ENCODE results near the gene ADARB2.
A peak's percentile ranks its signal among the peaks of the same experiment; 100 is the strongest.

The ADARB2 gene

DNA sequence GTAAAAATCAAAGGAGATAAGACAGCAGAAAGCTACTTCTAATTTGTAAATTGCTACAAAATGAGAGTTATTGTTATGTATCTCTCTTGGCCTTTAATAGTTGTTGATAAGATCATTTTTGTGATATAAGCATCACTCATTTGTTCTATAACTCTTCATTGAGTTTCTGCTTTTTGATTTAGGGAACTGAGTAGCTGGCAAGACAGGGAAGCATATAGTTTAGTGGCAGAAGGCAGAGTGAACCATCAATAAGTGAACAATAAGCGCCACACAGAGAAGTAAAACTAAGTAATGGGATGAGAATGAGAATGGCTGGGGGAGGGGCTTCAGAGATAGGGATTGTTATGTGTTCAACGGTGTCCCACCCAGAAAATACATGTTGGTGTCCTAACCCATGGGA is 245.4 kb downstream of the ADARB2 start:
- no peak overlapping the region for H3K27ac ChIP-seq
- no peak overlapping the region for H3K4me3 ChIP-seq

DNA sequence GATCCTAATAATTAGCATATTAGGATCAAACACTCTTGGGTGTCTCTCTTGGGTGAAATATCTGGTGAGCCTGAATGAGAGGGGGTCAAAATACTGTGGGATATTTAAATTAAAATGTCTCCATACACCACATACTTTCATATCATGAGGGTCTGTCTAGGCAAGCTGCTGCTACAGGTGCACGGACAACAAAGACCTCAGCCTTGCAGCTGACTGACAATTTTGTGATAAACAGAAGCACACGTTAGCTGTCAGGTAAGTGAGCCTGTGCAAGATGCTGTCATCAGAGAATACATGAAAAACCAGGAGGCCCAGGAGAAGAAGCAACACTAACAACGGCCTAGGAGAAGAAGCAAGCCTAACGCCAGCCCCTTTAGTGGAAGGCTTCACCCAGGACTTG is 247.5 kb downstream of the ADARB2 start:
- Histone ChIP-seq H3K4me3 (no peak overlapping the region), H3K27ac (no peak overlapping the region)

DNA sequence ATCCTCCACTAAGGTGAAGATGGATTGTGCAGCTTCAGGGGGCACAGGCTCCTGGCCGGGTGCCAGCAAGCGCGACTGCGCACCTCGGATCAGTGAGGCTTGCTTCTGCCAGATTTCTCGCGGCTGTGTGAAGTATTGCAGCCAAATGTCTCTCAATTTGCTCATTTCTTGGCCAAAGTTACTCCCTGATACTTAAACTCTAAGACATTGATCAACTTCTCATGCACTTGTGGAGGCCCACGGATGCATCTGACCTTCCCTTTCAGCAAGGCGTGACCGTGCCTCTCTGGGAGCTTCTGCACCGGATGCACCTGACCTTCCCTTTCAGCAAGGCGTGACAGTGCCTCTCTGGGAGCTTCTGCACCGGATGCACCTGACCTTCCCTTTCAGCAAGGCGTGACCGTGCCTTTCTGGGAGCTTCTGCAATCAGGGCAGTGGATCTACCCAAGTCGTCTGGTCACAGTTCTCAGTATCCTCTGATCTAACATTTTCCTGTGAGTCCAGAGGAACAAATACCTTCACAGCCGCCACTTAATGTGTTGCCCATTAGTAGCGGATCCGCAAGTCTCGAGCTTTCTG is 248.3 kb downstream of the ADARB2 start:
- no peak overlapping the region for H3K27ac ChIP-seq
- H3K4me3 ChIP-seq: no peak overlapping the region

DNA sequence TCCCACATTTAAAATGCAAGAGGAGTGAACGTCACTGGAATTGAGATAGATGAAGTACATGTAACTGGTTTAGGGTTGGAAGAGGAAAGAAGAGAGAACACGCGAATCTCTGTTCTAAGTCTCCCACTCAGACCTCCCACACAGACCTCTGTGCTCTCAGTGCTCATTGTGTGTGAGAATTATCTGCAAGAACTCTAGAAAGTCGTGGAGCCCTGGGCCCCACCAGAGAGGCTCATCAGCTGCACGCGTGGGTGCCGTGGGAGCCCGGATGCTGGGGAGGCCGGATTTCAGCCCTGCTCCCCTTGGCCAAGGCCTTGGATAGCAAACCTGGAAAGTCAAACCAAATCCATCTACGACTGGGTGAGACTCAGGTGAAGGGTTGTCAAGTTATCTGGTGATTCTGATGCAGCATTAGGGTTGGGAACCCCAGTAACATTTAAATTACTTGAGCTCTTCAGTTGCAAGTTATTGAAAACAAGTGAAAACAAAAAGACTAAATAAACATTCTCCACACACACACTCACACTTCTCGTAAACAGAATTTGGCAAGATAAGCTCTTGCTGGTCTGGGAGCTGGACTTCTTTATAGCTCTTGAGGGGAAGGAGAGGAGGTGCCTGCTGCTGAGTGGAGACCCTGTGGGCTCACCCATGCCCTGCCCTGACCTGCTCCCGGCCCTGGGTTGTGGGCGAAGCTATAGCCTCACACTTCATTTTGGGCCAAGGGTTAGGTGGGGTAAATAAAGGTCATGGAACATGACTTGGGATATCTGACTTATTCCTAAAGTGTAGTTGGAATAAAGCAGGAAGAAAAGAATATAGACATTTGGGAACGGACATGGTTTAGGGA is 250.3 kb downstream of the ADARB2 start:
- H3K27ac ChIP-seq: no peak overlapping the region
- no peak overlapping the region for H3K4me3 ChIP-seq

DNA sequence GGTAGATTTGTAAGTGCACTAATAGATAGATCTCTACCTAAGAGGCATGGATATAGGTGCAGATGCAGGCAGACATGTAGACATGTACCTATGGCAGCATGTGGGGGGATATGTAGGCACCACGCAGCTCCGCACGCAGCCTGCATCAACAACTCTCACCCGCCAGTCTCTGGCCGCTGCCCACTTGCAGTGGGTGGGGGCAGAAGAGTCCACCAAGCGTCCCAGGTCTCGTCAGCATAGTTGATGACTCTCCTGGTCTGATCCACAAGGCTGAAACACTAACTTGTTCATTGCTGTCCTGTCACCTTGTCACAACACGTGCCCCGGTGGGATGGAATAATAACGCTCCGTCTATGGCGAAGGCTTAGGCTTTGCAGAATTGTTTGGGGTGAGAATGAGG is 252.0 kb downstream of the ADARB2 start:
- H3K27ac ChIP-seq: no peak overlapping the region
- no peak overlapping the region for H3K4me3 ChIP-seq

DNA sequence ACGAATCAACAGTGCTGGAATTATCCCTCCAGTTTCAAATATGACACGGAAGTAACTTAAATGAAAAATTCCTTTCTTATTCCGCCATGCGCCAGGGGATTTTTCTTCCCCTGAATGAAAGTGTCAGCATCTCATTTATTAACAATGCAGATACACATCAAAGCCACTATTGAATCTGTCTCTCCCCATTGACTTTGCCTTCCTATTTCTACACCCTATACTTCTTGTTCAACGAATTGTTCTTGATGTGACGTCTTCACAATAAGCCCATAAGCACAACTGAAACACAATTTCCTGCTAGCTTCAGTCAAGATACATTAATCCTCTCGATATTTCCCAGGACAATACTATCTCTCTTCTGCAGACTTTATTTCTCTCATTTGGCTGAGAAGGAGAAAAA is 253.5 kb downstream of the ADARB2 start:
- H3K27ac ChIP-seq: no peak overlapping the region
- no peak overlapping the region for H3K4me3 ChIP-seq

DNA sequence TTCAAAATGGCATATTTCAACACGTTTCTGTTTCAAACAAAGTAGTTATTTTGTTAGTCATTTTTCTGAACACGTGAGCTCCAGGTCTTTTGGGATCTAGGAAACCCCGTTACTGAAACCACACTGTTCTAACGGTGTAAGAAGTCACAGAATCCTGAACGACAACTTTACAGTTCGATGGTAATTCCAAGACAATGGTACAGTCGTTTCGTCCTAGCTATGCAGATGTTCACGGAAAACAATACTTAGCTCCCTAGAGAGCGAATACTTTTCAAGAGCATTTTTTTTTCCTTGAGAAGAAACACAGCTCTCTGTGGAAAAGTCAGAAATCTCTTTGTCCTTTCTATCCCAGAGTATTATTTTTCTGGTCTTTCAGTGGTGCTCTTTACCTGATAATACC is 254.1 kb downstream of the ADARB2 start:
- no peak overlapping the region for H3K4me3 ChIP-seq

DNA sequence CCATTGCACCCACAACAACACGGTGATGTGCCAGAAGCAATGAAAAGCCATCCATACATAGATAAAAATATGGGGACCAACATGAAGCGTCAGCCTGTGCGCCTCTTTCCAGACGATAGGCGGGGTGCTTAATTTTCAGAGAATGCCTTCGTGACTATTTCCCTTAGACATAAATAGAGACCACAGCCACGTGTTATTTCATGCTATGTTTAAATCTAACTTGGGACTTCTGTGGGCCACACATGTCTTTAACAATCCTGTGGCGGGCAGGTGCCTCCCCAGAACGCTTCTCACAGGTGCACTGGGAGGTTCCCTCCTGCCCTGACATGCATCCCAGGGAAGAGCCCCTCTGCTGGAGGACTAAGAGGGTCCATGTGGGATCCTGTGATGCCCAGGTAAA is 259.7 kb downstream of the ADARB2 start:
- Histone ChIP-seq H3K27ac (no peak overlapping the region), H3K4me3 (no peak overlapping the region)

More for the DNA sequence above, 254.1 kb downstream of the ADARB2 start:
- H3K27ac ChIP-seq: no peak overlapping the region

DNA sequence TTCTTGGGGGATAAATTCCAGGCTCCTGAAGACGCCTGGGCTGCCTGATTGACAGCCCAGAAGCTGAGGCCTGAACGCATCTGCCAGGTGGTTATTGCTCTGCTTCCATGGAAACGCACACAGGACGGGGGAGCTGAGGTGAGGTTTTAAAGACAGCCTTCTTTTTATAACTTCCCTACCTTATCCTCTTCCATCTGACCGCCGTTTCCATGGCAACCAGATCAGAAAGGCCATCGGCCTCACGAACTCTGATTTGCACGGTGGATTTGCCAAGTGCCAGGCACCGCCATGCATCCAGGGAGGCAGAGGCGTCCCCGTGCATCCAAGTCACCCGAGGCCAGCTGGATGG is 260.9 kb downstream of the ADARB2 start:
- no peak overlapping the region for H3K4me3 ChIP-seq

DNA sequence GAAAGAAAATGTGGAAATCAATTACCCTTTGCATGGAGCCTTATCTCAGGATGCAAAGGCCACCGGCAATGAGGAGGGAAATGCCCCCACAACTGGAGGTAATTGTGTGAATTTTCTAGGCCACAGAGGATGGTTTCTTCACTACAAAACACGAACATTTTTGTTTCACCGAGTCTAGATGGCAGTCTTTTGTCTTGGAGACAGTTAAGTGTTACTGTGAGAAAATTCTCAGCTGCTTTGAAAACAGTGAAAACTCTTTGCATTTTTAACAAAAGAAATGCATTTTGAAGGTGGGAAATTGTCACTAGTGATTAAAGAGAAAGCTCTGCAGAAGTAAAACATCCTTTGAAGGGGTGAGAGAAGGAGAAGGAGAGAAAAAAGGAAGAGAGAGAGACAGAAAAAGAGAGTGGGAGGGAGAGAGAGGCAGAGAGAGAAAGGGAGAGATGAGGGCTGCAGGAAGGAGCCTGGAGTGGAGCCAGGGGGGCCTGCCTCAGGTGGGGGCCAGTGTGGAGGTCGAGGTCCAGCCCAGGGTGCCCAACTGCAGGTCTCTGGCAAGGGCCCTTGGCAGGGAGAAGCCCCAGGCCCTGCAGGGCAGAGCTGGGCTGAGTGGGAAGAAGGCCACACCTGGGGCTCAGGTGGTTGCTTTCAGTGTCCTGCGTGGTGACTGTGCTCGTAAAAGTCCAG is 261.4 kb downstream of the ADARB2 start:
- no peak overlapping the region for H3K4me3 ChIP-seq
- H3K27ac ChIP-seq: no peak overlapping the region

More for the DNA sequence above, 260.9 kb downstream of the ADARB2 start:
- H3K27ac ChIP-seq: no peak overlapping the region

DNA sequence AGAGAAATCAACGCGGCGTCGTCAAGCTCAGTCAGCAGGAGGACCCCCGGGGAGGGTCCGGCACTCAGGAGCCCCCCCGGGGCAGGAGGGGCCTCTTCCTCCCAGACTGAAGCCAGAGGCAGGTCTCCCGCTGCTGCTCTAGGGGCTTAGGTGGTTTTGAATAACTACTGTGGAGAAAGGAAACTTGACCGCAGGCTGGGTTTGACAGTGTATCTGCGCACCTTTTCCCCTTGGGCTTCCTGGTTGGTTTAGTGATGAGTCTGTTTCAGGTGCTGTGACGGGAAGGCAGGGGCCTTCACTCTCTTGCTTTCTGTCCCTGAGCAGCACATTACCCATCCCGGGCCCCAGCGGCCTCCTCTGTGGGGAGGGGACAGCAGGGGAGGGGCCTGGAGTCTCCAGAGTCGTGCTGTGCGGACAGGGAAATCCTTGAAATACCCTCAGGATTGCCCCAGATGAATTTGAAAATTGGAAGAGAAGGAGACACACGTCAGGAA is 262.2 kb downstream of the ADARB2 start:
- Histone ChIP-seq H3K27ac (no peak overlapping the region), H3K4me3 (no peak overlapping the region)

DNA sequence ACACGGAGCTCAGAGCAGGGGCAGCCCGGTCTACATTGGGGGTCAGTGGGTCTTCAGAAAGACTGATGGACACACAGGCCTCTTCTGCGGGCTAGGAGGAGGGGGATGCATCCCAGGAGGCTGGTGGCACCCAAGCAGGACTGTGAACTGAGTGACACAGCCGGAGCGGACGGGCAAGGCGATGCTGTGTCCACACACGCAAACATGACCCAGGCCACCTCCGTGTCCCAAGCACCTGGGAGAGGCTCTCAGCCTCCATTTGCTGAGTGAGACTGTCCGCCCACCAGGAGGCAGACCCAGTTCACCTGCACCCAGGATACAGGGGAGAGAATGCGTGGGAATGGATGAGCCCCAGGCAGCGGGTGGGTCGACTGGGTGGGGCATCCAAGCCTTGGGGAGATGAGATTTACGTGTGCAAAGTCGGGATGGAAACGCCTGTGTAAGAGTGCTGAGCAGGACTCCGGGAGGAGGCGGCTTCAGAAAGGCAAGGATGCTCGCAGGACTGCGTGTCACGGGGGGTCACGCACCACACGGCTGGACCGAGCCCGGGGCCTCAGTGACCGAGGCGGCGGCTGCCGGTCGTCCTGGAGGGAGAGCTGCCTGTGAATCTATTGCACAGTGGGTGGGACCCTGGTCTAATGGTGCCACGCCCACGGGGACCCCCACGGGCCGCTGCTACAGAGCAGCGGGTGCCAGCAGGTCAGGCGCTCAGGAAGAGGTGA is 262.8 kb downstream of the ADARB2 start:
- Histone ChIP-seq H3K4me3 (no peak overlapping the region), H3K27ac (no peak overlapping the region)

DNA sequence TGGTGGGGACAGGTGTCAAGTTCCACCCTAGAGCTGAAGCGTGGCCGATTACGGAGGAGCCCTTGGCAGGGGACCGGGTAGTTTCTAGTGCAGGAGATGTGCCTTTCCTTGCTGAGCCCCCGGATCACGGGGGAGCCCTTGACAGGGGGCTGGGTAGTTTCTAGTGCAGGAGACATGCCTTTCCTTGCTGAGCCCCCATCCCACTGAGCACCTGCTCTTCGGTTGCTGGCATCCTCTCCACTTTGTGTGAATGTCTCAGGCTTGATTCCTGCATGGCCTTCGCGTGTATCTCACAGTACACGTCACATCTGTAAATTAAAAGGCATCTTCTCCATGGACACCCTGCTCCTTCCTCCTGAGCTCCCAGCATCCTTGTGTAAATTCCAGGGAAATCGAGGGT is 263.5 kb downstream of the ADARB2 start:
- no peak overlapping the region for H3K4me3 ChIP-seq
- H3K27ac ChIP-seq: no peak overlapping the region

DNA sequence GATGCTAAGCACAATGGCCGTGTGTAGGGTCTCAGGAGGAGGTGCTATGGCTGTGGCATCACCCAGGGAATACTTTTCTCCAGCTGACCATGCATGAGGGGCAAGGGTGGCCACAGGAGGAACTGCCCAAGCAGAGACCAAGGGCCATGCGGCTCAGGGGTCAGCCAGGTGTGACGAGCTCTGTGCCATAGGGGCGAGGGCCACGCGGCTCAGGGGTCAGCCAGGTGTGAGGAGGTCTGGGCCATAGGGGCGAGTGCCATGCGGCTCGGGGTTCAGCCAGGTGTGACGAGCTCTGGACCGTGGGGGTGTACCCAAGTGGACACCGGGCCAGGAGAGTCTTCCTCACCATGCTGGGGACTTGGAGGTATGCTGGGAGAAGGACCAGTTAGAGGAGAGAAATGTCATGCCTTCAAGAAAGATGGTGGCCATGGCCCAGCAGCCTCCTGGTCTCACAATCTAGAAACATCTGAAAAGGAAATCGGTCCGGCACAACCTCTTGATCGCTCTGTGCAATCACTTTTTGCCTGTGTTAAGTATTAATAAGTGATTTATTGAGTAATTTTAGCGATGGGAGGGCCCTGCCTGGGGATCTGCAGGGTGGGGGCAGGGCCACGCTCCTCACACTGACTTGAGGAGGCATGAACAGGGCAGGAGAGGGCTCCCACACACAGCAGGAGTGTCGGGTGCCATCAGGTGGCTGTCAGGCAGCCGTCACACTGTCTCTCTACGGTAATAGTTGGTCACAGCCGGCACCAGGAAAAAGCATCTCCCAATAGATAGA is 265.0 kb downstream of the ADARB2 start:
- no peak overlapping the region for H3K4me3 ChIP-seq
- no peak overlapping the region for H3K27ac ChIP-seq

DNA sequence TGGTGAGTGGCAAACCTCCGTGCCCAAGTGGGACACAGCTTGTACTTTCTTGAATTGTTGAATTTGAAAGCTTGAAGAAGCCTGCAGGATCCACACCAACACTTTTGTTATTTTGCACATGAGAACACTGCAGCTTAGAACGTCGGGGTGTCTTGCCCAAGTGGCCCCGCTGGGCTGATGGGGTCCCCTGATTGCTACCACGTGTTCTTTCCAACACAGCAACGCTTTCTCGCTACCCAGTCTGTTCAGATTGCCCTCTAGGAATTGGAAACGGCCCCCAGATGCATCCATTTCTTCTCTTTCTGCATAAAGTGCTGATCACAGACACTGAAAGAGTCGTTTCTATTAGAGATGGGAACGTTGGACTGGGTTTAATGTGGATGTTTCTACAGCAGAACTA is 268.5 kb downstream of the ADARB2 start:
- Histone ChIP-seq H3K4me3 (no peak overlapping the region), H3K27ac (no peak overlapping the region)

DNA sequence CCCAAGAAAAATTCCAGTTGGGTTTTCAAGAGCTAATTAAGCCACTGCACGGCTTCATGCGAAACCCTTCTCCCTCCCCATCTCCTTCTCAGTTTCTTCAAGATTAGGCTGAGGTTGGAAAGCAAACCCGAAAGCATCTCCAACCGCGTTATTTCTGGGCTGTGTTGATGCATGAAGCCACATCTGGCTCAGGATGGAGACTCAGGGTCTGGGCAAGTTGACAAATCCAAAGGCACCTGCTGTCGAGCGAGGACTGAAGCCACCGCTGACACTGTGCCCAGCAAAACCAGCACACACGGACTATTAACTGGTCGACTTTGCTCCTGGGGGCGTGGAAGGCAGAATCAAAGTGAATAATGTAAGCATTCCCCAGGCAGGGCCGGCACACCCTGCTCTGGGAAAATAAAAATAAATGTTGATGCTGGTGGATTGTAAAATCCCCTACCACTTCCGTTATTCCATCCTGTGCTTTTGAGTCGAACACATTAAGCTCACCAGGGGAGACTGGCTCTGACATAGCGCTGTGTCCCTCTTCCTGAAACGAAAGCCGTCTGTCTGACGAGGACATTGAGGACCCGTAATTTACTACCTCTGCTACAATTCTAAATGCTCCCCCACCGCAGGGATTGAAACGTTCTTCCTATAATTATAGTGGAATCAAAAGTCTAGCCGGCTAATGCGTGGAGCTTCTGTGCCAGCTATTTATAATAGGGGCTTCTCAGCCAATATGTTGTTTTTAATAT is 269.8 kb downstream of the ADARB2 start:
- no peak overlapping the region for H3K4me3 ChIP-seq
- no peak overlapping the region for H3K27ac ChIP-seq

DNA sequence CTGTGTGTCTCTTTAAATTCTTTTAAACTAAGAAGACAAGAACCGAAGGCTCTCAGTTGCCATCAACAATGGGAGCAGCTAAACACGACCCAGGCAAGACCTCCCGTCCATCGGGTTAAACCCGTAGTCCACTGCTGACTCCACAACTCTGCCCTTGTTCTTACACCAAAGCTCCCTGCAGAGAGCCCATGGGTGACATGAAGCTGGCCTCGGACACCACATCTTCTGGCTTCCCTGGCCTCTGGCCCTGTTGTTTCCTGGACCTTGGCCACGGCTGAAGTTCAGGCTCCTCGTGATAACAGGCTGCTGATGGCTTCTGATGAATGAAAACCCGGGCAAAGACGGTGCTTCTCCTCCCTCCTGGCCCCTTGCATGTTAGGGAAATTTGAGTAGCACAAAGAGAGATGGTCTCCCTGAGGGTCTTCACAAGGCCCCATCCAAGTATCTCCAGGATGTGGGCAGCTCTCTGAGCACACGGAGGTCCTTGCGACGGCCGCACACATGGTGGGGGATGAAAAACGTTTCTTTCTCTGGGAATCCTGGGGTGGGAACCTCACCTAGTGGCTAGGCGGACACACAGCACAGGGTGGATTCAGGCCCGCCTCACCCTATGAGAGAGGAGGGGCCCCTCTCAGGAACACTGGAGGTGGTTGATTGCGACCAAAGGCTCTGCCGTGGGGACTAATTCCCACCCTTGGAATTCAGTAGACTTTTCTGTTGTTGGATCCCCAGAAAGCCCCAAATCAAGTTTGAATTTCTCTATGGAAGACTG is 271.1 kb downstream of the ADARB2 start:
- H3K4me3 ChIP-seq: peak overlapping the region in 1 of 7 experiments; percentile 12
- H3K27ac ChIP-seq: peak overlapping the region in 2 of 21 experiments; percentile 19 to 51

DNA sequence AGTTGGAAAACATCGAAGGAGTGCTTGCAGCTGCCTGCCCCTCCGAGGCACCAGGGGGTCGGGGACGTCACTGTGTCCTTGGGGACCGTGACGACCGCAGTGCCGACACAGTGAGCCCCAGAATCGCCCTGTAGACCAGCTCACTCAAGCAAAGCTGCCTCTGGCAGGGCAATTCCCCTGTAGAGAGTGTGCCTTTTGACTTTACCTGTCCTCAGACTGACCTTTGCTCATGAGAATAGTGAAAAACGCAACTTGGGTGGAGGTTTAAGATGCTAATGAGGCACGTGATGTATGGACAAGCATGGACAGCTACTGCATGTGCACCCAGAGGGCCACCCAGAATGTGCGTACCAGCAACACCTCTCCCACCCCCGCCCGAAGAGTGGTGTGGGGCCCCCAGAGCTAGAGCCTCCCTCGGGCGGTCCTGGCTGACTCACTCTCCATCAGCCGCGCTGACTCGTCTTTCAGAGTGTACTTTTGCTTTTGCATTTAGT is 271.9 kb downstream of the ADARB2 start:
- peak overlapping the region in 2 of 21 experiments; percentile 31 to 50 for H3K27ac ChIP-seq
- H3K4me3 ChIP-seq: peak overlapping the region in 1 of 7 experiments; percentile 12
